Retina (tissue), 1 donor: ENCODE measurements around the gene IQGAP2.
"Not testable (repeated sequence)": the region's sequence is repeated elsewhere in the genome, so short reads cannot be mapped to it uniquely, and the experiment has no call there.

Source experiments
- DNase-seq: peaks from one replicate; pipeline ENCODE4 v3.0.0-alpha.2; 2016

IQGAP2 gene

DNA sequence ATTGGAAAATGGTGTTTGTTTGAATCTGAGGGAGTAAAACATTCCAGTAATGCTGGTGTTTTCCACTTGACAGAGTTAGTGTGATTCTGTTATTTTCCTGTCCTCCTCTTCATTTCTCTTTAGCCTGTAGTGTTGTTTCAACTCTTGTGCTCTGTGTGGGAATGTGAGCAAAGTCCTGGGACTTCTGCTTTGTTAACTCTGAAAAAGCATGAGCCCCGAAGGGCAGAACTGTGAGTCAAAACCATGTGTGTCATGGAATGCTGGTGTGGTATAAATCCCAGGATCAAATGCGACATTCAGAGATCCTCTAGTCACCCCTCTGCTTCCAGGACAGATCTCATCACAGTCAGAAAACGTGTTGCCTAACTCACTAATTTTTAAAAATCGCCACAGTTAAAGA is 321.8 kb downstream of the IQGAP2 start:
- no peak for DNase-seq

DNA sequence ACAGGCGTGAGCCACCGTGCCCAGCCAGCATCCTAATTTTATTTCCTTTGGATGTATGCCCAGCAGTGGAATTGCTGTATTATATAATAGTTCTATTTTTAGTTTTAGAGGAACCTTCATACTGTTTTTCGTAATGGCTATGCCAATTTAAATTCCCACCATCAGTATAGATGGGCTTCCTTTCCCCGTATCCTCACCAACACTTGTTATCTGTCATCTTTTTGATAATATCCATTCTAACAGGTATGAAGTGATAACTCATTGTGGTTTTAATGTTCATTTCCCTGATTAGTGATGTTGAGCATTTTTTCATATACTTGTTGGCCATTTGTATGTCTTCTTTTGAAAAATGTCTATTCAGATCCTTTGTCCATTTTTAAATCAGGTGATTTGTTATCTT is 325.9 kb downstream of the IQGAP2 start:
- no peak for DNase-seq

DNA sequence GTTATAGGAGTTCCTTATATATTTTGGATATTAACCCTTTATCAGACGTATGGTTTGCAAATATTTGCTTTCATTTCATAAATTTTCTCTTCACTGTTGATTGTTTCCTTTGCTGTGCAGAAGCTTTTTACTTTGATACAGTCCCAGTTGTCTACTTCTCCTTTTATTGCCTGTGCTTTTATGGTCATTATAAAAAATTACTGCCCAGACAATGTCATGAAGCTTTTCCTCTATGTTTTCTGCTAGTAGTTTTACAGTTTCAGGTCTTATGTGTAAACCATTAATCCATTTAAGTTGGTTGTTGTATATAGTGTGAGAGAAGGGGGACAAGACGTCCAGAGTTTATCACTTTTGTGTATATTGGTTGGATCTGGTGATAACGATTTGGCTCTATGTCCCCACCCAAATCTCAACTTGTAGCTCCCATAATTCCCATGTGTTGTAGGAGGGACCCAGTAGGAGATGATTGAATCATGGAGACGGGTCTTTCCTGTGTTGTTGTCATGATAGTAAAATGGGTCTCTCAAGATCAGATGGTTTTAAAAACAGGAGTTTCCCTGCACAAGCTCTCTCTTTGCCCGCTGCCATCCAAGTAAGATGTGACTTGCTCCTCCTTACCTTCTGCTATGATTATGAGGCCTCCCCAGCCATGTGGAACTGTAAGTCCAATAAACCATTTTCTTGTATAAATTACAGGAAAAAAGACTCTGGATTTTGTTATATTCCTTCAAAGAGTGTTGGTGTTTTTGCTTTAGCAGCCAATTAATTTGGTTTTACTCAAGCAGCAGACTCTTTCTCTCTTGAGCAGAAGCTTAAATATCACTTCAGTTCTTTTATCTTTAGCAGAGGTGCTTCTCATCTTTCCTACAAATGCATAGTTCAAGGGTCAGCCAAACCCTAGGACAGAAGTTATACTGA is 326.5 kb downstream of the IQGAP2 start:
- DNase-seq, result no peak

DNA sequence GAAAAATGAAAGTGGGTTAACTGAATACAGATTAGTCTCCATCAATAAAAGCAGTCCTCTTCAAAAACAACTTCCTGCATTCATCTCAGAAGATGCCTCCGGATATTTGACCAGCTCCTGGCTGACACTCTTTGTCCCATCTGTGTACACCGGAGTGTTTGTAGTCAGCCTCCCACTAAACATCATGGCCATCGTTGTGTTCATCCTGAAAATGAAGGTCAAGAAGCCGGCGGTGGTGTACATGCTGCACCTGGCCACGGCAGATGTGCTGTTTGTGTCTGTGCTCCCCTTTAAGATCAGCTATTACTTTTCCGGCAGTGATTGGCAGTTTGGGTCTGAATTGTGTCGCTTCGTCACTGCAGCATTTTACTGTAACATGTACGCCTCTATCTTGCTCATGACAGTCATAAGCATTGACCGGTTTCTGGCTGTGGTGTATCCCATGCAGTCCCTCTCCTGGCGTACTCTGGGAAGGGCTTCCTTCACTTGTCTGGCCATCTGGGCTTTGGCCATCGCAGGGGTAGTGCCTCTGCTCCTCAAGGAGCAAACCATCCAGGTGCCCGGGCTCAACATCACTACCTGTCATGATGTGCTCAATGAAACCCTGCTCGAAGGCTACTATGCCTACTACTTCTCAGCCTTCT is 329.4 kb downstream of the IQGAP2 start:
- no peak for DNase-seq

DNA sequence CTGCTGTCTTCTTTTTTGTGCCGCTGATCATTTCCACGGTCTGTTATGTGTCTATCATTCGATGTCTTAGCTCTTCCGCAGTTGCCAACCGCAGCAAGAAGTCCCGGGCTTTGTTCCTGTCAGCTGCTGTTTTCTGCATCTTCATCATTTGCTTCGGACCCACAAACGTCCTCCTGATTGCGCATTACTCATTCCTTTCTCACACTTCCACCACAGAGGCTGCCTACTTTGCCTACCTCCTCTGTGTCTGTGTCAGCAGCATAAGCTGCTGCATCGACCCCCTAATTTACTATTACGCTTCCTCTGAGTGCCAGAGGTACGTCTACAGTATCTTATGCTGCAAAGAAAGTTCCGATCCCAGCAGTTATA is 329.9 kb downstream of the IQGAP2 start:
- no peak for DNase-seq

DNA sequence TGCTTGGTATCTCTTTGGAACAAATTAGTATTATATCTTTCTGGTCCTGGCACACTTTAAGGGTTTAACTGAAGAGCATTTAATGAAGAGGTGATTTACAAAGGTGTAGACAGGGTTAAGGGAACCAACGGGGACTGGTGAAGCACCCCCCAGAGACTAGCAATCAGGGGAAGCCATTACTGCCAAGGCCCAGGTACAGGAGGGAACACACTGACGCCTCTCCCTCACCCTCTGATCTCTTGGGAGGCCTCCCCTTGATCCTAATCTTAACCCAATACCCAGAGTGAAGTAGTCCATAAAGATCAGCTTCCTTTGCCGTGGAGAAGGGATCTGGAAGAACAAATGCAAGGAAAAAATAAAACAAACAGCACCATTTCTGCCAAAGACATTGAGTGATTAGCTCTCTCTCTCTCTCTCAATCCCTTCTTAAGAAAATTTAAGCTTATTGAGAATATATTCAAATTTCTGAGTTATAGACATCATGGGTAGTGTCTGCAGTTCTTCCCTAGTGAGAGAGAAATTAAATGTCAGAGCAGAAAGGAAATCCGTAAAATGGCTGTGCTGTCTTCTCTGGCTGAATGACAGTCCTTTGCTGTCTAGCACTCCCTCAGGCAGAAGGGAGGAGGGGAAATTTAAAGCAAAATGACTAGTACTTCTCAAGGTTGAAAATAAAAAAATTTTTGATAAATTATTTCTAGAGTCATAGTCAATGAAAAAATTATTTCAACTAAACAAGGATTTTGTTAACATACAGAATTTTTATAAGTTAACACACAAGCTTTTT is 332.9 kb downstream of the IQGAP2 start:
- no peak for DNase-seq

DNA sequence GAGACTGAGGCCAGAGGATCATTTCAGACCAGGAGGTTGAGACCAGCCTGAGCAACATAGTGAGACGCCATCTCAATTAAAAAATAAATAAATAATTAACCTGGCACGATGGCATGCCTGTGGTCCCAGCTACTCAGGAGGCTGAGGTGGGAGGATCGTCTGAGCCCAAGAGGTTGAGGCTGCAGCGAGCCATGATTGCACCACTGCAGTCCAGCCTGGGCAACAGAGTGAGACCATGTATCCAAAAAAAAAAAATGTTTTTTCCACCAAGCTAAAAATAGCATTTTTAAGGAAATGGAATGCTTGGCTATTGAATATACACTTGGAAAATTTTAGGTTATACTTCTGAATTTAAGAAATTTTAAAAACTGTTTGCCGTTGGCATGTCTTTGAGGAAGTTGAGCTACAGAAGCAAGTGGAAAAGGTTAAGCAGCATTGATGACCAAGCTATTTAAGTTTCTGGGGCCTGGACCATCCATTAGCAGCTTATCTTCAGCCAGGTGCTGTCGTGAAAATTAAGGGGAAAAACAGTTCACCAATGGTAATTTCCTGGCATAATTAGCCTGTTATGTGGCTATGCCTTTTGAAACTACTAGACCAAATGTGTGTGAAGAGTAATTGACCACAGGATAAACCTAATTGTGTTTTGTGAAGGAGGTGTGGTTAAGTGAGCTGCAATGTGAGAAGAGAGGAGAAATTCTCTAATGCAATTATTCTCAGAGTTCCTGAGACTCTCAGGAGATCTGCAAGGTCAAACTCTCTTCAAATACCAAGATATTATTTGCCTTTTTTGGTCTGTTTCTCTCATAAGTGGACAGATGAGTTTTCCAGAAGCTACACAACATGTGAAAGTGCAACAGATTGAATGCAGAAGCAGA is 333.8 kb downstream of the IQGAP2 start:
- DNase-seq, result no peak

DNA sequence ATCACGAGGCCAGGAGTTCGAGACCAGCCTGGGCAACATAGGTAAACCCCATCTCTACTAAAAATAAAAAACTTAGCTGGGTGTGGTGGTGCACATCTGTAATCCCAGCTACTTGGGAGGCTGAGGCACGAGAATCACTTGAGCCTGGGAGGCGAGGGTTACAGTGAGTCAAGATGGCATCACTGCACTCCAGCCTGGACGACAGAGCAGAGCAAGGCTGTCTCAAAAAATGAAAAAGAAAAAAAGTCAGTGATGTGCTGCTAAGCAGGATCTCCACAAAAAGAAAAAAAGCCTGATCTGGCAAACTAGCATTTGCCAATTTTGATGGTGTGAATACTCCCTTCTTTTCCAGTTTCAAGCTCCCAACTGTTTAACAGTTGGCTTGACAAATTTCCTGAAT is 334.8 kb downstream of the IQGAP2 start:
- no peak for DNase-seq

DNA sequence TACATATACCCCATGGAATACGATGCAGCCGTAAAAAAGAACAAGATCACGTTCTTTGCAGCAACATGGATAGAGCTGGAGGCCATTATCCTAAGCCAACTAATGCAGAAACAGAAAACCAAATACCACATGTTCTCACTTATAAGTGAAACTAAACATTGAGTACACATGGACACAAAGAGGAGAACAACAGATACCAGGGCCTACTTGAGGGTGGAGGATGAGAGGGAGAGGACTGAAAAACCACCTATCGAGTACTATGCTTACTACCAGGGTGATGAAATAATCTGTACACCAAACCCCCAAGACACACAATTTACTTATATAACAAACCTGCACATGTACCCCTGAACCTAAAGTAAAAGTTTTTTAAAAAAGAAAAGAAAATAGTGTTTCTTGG is 338.4 kb downstream of the IQGAP2 start:
- not testable (repeated sequence) for DNase-seq

DNA sequence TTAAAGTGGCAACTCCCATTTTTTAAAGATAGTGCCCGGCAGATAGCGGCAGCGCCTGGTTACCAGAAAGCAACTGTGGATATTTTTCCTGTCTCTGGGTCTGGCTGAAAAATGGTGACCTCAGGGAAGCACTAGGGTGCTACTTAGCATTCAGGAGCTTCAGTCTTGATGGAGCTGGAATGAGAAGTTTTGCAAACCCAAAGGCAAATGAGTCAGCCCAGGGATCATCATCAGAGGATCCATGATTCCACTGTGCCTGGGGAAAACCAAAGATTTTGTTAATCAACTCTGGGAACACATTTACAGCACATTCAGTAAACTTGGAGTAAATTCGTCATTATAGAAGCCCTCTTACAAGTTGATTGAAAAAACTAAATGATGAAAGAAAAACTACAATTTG is 339.5 kb downstream of the IQGAP2 start:
- no peak for DNase-seq

DNA sequence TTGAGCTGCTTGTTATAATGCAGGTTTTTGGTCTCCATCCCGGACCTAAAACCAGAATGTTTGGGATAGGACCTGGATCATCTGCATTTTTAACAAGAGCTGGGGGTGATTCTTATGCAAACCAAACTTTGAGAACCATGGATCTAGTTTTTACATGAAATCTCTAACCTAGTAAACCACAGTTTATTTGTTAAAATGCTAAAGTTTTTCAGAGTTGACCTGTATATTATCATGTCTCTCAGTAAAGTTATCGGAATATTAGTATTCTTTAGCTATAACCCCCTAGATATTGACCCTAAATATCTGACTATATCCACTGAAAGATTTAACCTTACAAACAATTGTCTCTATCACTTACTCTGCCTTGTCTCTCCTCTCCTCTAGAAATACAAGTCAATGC is 341.5 kb downstream of the IQGAP2 start:
- no peak for DNase-seq

DNA sequence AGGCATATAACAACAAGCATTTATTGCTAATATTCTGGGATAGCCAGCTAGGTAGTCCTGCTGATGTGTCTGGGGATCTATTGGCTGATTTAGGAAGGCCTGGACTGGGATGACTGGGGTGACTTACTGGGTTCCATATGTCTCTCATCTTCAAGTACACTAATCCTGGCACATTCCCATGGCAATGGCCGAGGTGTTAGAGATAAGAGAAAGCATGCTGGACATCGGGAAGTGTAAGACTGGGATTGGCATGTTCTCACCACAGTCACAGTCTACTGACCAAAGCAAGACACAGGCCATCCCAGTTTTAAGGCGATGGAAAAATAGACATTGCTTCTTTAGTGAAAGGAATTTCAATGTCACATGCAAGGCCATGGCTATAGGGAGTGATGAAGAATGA is 342.6 kb downstream of the IQGAP2 start:
- DNase-seq, result no peak

DNA sequence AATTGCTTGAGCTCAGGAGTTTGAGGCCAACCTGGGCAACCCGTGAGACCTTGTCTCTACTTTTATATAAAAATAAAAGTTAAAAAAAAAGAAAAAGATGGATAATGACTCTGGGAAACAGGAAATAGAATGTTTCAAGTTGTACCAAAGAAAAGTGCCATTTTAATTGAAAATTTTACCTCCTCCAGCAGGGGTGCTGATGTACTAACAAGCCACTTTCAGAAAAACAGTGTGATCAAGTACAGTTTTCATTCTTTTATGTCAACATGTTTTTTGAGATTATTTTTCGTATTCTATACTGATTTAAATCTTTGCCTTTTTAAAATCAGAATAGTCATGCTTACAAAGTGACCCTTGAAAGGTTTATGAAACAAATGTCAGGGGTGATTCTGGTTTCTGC is 343.6 kb downstream of the IQGAP2 start:
- DNase-seq, result no peak

DNA sequence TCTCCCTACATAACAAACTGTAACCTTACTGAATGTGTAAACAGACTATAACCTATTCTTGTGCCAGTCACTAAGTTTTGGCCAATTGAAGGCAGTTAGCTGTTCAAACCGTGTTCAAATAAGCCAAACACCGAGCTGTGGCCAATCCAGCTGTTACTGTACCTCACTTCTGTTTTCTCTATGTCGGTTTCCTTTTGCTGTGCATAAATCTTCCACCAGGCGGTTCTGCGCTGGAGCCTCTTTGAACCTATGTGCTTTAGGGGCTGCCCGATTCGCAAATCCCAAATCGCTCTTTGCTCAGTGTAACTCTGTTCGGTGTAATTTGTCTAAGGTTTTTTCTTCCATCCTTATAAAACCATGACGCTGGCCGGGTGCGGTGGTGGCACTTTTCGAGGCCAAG is 344.6 kb downstream of the IQGAP2 start:
- no peak for DNase-seq

DNA sequence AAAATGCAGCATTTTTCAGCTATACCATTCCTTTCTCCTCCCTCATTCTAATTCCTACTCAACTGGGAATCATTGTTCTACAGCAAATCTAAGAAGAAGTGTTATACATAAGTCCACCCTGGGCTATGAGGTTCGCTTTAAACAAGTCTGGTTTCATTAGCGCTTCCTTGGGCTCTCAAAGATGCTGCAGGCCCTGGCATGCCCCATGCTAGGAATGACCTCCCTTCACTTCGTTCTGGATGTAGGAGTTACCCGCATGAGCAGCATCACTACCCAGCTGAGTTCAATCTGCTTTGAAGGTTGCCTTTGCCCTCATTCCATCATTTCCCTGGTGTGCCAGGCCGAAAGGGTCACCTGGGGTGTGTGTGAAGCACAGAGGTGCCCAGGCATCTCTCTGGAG is 348.2 kb downstream of the IQGAP2 start:
- no peak for DNase-seq

DNA sequence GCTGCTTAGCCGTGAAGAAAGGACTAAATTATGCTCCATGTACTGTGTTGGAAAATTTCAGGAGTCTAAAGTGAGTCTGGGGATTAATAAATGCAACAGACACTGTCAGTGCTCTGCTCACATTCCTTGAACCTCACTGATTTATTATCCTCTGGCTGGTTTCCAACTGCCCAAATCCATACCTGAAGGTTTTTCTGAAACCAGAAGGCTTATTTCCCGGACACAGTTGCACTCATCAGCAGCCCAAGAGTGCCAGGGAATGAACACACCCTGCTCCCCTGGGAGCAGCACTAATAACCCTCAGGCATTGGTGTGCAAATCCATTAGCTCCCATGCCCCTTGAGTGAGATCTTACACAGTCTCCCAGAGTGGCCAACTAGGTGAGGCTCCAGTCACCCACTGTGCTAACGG is 351.6 kb downstream of the IQGAP2 start:
- no peak for DNase-seq

DNA sequence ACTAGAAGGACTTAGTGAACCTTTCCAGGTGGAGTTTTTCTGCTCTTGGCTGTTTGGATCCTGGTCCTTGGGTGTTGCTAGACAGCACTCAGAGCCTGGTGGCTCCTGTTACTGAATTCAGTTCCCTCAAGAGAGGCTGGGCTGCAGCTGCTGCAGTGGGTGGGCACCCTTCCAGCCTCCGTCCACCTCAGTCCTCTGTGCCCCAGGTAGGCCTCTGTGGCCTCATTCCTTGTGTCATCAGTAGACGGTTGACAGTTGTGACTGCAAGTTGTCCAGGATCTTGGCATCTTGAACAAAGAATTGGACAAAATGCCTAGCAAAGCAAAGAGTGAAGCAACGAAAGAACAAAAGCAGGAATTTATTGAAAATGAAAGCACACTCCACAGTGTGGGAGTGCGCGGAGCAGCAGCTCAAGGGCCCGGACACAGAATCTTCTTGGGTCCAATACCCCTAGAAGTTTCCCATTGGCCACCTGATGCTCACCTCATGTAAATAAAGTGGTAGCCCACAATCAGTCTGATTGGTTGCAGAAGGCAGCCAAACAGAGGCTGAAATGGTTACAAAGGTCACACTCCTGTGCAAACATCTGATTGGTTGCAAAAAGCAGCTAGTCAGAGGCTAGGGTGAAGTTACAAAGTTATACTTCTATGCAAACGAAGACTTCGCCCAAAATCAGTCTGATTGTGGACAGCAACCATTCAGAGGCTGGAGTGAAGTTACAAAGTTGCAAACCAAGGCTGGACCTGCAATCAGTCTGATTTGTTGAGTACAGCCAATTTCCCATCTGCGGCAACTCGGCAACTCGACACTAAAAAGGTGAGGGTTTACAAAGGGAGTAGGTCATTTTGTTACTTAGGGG is 352.9 kb downstream of the IQGAP2 start:
- DNase-seq, result no peak

DNA sequence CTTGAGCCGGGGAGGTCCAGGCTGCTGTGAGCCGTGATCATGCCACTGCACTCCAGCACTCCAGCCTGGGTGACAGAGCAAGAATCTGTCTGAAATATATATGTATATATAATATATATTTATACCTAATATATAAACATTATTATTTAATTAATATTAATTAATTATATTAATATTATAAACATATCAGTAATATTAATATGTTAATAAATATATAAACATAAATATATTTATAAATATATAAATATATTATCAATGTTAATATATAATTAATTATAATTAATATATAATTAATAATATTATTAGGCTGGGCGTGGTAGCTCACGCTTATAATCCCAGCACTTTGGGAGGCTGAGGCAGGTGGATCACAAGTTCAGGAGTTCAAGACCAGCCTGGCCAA is 354.0 kb downstream of the IQGAP2 start:
- no peak for DNase-seq
